GM20431 (cell line): Measurements from ENCODE around the gene KCNG2.
"Not testable (repeated sequence)": the region's sequence is repeated elsewhere in the genome, so short reads cannot be mapped to it uniquely, and the experiment has no call there.

Source experiments
- in situ Hi-C: fragments of 300-500 bp; cut with MseI, MboI; formaldehyde crosslinking; loops from one replicate; pipeline ENCODE4 v1.15.0; 2020; ENCODE audit warnings: low sequenced_read_pairs; ENCODE audit not compliant: unreplicated experiment

KCNG2 gene

DNA sequence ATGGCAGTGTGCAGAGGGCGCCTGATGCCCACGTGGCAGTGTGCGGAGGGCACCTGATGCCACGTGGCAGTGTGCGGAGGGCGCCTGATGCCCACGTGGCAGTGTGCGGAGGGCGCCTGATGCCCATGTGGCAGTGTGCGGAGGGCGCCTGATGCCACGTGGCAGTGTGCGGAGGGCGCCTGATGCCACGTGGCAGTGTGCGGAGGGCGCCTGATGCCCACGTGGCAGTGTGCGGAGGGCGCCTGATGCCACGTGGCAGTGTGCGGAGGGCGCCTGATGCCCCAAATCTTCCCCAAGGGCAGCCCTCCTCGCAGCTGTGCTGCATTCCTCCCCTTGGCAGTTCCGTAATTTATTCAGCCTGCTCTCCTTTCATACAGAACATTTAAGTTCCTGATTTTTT, 80.5 kb downstream of the KCNG2 start:
- in situ Hi-C loops, result not testable (repeated sequence)

DNA sequence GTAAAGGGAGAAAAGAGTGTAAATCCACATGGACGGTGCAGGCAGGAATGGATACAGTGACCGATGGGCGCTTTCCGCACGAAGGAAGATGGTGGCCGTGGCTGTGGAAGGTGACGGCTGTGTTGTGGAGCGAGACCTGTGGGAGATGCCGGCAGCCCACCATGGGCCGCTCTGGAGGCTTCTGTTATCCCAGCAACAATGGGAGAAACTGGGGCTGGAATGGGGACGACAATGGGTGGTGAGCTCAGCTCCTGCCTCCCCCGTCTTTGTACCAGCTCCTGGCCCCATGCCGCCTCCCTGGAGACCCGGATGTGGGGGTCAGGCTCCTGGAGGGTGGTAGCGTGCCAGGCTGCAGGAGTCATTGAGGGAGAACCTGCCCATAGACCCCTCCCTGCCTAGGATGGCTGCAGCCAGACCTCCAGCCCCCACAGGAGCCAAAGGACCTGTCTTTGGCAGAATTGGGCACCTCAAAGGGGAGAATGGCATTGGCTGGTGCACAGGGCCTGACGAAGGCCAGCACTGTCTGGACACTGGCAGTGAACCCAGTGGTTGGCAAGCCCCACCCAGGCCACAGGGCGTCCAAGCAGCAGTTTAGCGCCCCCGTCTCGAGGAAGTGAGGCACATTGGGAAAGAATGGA, 81.1 kb downstream of the KCNG2 start:
- in situ Hi-C loops, result no loop called here

DNA sequence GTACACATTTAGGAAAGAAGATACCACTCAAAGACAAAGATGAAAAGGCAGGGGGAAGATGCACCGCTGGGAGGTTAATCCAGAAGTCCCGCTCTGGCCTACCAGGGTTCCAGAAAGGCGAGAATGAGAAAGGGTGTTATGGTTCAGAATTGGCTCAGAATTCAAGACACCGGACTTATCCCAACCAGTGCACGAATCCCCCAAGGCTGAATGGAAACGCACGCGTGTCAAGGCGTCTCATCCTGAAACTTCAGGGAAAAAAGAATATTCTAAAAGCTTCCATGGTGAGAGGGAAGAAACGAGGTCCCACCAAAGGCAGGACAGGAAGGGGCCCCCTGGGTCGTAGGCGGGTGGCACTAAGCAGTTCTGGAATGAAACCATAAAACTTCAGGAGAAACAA, 81.8 kb downstream of the KCNG2 start:
- in situ Hi-C loops, result no loop called here

DNA sequence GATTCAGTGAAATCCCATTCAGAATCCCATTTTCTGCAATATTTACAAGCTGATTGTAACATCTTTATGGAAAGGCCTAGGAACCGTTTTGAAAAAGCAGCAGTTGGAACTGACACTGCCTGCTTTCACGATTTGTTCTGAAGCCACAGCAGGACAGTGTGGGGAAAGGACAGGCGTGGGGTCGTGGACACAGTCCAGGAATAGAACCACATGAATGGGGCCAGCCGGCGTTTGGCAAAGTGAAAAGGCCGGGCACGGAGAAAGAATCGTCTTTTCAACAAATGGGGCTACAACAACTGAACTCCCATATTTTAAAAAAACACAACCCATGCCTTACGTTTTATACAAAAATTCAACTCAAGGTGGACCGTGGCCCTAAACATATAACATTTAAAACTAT, 84.0 kb downstream of the KCNG2 start:
- in situ Hi-C loops, result no loop called here

DNA sequence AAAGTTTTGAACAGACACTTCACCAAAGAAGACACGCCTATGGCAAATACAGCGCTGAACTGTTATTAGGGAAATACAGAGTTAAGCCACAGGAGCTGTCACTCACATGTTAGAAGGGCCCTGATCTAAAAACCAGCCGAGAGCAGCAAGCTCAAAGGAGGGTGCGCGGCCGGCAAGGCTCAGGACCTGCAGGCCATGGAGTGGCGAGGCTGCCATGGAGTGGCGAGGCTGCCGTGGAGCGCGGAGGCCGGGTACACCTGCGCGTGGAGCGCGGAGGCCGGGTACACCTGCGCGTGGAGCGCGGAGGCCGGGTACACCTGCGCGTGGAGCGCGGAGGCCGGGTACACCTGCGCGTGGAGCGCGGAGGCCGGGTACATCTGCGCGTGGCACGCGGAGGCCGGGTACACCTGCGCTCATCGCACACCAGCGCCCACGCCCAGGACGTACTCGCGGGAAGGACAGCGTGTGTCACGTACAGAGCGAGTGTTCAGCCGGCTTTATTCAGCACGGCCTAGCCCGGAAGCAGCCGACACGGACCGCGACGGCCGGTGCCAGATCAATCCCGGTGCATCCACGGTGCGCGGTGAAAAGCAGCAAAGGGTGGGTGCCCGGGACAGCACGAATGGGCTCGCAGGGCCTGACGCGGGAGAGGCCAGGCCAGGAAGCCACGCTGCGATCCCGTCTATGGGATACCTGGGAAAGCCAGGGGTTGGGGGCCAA, 84.9 kb downstream of the KCNG2 start:
- in situ Hi-C loops, result no loop called here

DNA sequence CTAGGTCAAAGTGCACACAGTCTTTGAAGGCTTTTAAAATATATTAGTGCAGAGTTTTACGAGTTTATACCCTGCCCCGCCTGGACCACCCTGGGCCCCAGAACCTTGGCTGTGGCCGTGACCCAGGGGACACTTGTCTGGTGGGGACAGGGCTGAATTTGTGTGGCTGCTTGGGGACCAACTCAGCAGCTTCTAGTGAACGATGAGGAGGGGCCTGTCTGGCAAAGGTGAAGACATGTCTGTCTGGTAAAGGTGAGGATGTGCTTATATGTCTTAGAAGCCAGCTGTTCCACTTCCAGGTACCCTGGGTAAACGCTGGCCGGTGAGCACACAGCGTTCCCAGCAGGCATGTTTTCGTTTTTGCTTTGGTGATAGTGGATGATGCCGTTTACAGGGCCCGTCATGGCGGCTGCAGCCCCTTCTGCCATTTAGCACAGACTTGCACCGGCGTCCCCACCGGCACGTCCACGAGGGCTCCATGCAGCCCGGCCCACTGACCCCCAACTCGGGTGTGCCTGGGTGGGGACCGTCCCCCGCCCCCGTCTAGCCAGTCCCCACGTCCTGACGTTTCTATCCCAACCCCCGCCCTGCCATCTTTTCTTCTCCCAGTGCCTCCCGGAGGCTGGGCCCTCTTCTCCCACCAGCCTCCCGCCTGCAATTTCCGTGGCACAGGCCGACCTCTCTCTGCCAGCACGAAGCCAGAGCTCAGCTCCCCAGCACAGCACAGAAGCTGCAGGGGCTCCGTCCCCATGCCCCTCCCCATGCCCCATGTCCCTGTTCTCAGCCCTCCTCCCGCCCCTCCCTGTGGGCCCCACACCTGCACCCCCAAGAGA, 85.9 kb downstream of the KCNG2 start:
- in situ Hi-C loops, result no loop called here

DNA sequence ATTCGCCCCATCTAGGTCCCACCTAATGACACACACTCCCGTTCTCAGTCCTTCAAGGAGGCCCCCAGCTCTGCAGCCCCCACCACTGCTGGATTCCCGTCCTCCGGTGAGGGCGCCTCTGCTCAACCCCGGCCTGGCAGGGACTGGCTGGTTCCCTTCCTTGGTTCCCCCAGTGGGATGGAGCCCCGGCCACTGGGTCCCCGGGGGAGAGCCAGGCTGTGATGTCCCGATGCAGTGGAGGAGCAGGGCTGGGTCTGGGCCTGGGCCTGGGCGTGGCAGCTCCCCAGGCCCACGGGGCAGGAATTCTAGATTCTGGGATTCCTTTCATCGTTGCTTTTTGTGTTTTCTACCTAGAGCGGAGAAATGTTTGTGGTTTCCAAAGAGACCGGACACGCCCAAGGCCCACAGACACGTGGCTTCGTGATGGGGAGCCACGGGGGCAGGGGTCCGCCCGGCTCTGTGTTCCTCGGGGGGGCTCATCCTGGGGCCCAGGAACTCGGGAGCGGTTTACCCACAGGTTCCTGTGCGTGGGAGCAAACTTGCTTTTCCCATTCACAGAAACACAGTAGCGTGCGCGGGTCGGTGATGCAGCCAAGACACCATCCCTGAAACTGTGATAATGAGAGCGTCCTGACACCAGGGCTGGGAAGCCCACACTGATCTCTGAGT, 86.7 kb downstream of the KCNG2 start:
- in situ Hi-C loops, result no loop called here

DNA sequence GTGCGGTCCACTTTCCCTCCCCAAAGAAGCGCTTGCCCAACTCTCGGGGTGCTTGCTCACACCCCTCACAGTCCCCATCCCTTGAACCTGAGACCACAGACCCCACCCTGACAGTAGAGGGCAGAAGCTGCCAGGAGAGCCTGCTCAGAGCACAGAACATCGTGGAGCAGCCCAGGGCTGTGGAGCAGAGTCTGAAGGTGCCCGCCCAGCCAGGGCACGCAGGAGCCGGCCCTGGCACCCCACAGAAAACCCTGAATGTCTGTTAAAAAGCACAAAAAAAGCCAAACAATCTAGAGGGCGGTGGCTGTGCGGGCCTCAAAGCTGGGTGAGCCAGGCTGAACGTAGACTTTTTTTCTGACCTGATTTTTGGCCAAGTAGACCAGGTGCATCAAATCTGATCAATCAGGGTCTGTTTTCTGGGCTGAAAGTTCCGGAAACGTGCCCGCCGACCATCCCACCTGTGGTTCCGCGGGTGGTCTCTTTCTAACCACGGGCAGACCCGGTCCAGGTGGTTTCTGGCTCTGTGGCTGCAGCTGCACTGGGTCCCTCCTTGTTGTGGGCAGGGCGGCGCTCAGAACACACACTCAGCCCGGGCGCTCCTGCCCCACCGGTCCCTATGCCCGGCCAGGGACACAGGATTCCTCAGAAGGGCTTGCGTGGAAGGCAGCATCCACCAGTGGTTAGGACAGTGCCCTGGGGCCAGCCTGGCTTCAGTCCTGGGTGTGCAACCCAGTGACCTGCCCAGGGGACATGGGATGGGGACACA, 87.4 kb downstream of the KCNG2 start:
- in situ Hi-C loops, result no loop called here

DNA sequence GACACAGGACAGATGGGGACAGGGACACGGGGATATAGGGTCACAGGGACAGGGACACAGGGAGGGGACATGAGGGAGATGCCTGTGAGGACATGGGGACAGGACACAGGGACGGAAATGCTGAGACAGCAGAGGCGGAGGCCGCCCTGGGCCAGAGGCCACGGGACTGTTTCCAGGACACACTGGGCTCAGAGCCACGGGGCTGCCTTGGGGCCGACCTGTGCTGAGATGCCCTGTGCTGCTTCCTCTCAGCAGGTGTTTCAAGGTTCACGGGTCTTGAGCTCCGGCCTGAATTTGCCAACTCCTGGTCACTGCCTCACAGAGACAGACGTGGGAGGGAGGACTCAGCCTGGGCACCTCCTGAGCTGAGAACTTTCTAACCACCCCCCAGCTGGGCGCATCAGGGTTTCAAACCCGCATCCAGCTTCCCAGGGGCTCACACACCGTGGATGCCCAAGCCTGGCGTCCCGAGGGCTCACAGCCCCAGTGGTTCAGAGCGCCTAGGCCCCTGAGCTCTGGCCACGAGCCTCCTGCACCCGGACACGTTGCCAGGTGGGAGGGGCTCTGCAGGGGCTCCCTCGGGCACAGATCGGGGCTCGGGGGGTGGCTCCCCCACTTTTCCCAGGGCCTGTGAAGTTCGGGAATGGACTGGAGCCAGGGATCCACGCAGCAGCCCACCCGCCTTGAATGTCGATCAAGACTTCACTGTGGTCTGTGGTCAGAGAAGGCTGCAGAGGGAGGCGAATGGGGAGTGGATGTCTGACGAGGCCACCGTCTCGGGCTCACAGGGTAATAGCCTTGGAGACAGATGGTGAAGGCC, 89.7 kb downstream of the KCNG2 start:
- in situ Hi-C loops, result no loop called here

DNA sequence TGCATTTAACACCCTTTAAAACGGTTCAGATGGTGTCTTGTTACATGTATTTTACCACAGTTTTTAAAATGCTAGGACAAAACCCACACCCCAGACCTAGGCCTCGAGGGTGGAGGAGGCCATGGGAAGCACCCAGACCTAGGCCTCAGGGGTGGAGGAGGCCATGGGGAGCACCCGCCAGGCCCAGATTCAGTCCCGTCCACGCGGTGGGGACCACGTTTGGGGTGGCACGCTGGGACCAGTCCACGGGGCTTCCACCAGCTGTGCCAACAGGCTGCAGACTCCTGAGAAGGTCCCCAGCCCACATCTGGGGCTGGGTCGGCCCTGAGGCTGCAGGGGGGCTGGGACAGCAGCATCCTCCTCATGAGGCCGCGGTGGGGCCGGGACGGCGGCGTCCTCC, 90.3 kb downstream of the KCNG2 start:
- in situ Hi-C loops, result no loop called here

DNA sequence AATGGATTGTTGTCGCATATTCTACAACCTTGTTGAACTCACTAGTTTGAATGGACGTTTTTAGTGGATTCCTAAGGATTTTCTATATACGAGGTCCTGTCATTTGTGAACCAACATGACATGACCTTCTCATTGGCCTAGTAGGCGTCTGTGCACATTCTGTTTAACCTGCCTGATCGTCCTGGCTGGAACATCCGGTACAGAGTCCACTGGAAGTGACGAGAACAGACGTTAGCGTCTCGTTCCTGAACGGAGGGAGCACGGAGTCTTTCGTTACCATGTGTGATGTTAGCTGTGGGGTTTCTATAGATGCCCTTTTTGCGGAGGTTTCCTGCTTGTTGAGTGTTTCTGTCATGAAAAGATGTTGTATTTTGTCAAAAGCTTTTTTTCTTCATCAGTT, 91.8 kb downstream of the KCNG2 start:
- in situ Hi-C loops, result no loop called here

DNA sequence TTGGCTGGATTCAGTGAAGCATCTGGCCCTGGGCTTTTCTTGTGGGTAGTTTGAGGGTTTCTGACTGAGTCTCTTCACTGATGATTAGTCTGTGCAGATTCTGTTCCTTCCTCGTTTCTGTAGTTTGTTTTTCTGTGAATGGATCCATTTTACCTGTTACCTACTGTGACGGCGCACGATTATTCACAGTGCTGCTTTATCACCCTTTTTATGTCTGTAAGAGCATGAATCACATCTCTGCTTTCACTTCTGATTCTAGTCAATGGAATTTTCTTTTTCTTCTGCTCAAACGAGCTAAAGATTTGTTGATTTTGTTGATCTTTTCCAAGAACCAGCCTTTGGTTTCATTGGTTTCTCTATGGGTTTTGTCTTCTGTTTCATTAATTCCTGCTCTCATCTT, 92.9 kb downstream of the KCNG2 start:
- in situ Hi-C loops, result no loop called here

DNA sequence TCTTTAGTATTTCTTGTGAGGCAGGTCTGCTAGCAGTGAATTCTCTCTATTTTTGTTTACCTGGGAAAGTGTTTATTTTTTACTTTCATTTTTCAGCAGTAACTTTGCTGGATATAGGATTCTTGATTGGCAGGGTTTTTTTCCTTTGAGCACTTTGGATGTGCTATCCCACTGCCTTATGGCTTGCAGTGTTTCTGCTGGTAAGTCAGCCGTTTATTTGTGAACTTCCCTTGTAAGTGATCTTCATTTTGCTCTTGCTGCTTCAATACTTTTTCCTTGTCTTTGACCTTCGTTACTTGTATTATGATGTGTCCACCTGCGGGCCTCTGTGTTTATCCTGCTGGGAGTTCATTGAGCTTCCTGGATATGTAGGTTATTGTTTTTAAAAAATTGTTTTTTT, 99.0 kb downstream of the KCNG2 start:
- in situ Hi-C loops, result no loop called here

DNA sequence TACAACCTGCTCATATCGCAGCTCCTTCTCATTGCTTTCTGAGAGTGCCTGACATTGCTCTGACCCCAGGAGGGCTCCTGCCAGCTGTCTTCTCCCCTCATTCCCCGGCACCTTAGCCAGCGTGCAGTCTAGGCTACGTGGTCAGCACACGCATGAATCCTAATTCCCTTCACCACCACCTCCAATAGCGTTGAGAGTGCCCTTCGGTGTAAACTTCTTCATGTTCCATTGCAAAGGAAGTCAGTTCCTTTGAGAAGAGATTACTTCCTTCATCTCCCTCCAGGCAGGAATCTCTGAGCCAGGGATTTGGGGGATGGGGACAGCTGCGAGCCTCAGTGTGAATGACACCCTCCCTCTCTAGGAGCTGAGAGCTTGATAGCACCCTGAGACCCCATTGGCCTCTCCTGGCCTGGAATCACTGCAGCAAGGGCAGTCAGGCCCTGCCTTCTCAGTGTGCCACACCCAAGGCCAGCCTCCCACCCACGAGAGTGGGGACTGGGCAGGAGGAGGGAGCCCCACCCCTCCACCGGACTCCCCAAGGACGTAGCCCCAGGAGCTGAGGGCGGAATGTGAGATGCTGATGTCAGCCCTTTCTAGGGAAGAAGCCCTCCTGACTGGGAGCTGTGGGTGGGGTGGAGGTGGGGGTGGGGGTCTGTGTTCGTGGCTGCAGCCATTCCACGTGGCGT, 100.3 kb downstream of the KCNG2 start:
- in situ Hi-C loops, result no loop called here

DNA sequence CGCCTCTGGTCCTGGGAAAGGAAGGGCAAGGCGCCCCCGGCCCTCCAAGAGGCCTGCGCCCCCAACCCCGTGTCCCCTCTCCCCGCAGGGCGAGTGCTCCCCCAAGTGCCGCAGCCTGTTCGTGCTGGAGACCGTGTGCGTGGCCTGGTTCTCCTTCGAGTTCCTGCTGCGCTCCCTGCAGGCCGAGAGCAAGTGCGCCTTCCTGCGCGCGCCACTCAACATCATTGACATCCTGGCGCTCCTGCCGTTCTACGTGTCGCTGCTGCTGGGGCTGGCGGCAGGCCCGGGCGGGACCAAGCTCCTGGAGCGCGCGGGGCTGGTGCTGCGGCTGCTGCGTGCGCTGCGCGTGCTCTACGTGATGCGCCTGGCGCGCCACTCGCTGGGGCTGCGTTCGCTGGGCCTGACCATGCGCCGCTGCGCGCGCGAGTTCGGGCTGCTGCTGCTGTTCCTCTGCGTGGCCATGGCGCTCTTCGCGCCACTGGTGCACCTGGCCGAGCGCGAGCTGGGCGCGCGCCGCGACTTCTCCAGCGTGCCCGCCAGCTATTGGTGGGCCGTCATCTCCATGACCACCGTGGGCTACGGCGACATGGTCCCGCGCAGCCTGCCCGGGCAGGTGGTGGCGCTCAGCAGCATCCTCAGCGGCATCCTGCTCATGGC, 101.3 kb downstream of the KCNG2 start:
- in situ Hi-C loops, result no loop called here

DNA sequence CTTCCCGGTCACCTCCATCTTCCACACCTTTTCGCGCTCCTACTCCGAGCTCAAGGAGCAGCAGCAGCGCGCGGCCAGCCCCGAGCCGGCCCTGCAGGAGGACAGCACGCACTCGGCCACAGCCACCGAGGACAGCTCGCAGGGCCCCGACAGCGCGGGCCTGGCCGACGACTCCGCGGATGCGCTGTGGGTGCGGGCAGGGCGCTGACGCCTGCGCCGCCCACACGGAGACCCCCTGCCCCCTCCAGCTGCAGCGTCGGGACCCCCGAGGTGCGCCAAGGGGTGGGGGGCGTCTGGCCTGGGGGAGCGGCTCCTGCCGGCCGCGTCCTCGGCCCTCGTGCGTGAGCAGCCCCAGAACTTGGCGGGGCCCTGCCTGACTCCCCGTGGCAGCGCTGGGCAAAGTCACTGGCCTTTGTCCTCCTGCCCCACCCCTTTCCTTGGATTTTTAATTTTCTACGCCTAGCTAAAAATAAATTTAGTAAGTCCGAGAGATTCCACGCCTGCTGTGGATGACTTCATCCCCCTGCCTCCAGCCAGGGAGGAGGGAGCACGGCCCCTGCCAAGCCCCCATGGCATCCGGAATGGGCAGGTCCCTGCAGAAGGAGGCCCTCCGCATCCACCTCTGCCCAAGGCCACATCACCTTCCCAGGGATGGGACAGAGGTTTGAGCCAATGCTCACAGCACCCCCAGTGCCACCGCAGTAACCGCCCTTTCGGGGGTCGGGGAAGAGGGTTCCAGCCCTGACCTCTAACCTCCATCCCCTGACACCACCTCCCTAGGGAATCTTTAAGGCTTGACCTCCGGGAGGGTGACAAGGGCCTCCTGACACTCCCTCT, 102.1 kb downstream of the KCNG2 start:
- in situ Hi-C loops, result no loop called here
